Measurements from ENCODE around the gene HTR3B.
A peak's percentile ranks its signal among the peaks of the same experiment; 100 is the strongest.
"Not testable (repeated sequence)": the region's sequence is repeated elsewhere in the genome, so short reads cannot be mapped to it uniquely, and the experiment has no call there.

Gene HTR3B

DNA sequence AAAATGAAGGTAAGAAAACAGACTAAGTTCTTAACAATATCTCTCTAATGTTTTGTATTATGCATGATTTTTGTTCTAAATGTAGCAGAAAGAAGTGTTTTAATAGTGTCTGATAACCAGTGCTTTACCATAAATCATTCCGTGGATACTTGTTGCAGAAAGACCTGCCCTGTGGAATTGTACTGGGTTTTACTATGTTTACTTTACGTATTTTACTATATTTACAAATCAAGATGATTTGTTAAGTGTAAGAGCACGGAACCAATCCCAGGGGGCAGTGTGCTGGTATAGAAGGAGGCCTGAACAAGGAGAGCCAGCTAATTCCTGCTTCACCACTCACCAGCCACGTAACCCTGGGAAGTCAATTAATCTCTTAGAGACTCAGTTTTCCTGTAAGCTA is 1.4 kb downstream of the HTR3B start:
- peak; percentile 3 to 7 for DNase-seq
- TF ChIP-seq POLR2A (IDR thresholded peaks at IDR 0.05; ENCODE audit: low read length) (no peak), GATA1 (IDR thresholded peaks at IDR 0.05; ENCODE audit: low read depth, low read length) (no peak)

DNA sequence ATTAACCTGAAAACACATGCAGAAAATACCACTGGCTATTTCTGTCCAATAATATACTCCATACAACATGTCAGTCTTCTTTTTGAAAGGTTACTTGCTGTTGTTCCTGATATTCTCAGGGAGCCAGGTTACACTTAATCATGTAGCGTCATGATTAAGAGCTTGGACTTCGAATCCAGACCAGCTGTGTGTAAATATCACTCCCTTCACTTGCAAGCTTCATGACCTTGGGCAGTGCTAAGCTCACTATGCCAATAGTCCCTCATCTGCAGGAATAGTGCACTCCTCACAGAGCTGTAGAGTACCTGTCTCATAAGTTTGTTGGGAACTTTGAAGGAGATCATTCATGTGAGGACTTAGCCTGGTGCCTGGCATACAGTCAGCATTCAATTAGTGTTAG is 1.9 kb downstream of the HTR3B start:
- DNase-seq: no peak
- TF ChIP-seq GATA1 (IDR thresholded peaks at IDR 0.05; ENCODE audit: low read depth, low read length): no peak
- no peak for TF ChIP-seq POLR2A (IDR thresholded peaks at IDR 0.05; ENCODE audit: low read length)

DNA sequence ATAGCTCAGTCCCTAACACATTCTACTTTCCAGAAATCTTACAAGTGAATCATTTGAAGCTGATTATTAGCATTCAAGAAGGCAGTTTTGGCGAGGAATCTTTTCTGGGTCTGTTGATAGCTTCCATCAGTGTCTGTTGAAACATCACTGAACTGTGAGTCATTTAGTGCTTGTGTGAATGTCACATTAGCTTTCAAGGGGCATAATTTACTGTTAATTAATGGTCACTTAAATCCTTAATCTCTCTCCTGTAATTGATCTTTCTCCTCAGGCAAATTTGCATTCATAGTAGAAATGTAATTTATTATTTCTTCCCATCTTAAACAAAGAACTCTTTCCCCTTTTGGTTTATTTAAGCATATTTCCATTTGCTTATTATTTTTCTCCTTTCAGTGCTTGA is 2.6 kb downstream of the HTR3B start:
- TF ChIP-seq POLR2A (IDR thresholded peaks at IDR 0.05; ENCODE audit: low read length) (no peak), GATA1 (IDR thresholded peaks at IDR 0.05; ENCODE audit: low read depth, low read length) (no peak)

DNA sequence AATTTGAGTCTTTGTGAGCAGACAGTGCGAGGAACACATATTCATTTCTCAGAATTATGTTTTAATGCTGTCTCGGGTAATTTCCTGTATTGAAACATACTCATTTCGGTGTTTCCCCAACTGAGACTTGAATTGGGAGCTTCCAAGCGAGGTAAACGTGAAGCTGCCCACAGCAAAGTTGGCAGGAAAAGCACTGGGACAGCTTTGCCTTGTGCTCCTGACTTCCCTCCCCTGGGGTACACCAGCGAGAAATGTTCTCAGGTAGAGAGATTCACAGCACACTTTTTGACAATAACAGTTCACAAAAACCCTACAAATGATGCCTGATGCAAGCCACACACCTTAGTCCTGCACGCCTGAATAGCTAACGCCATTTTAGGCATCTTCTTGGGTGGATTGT is 3.1 kb downstream of the HTR3B start:
- no peak for TF ChIP-seq POLR2A (IDR thresholded peaks at IDR 0.05; ENCODE audit: low read length)
- TF ChIP-seq GATA1 (IDR thresholded peaks at IDR 0.05; ENCODE audit: low read depth, low read length): no peak
- DNase-seq: no peak

More for the DNA sequence above, 2.6 kb downstream of the HTR3B start:
- DNase-seq: no peak

DNA sequence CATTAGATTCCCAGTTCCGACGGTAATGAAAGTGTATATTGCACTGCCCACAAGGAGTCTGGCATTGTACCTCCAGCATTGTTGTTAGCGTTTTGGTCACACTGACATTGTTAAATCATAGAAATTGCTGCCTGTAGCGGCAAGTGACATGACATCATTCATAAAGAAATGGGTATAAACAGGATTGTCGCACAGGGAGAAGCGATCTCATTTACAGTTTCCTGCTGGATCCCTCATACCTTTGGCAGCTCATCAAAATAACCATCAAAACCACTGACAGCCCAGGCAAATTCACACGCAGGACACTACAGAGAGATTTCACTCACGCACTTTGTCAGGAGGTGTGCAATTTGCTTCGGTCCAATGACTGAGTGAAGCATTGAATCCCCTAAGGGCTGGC is 3.5 kb downstream of the HTR3B start:
- TF ChIP-seq POLR2A (IDR thresholded peaks at IDR 0.05; ENCODE audit: low read length) (no peak), GATA1 (IDR thresholded peaks at IDR 0.05; ENCODE audit: low read depth, low read length) (no peak)
- DNase-seq: no peak

DNA sequence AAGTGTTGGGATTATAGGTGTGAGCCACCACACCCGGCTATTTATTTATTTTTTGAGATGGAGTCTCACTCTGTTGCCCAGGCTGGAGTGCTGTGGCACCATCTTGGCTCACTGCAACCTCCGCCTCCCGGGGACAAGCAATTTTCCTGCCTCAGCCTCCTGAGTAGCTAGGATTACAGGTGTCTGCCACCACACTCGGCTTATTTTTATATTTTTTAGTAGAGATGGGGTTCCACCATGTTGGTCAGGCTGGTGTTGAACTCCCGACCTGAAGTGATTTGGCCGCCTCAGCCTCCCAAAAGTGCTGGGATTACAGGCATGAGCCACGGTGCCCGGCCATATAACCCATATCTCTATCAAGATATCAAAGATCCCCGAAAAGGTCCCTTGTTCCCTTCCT is 6.9 kb downstream of the HTR3B start:
- not testable (repeated sequence) for DNase-seq

DNA sequence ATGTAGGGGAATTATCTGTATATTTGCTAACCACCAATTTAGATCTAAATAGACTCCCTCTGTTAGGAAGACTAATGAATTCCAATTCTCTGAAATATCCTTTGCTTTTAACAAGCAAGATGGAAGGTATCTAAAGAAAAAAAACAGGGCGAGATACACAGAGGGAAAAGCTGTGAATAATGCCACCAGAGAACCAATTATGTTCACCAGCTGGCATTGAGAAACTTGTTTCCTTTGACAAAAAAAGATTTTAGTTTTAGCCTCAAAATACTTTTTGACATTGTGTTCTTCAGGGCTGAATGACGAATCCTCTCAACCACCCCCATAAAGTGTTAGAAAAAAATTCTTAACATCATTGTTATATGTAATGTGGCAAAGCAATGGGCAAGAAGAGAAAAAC is 19.0 kb downstream of the HTR3B start:
- DNase-seq: no peak
- TF ChIP-seq POLR2A (IDR thresholded peaks at IDR 0.05; ENCODE audit: low read length) (no peak), GATA1 (IDR thresholded peaks at IDR 0.05; ENCODE audit: low read depth, low read length) (no peak)

DNA sequence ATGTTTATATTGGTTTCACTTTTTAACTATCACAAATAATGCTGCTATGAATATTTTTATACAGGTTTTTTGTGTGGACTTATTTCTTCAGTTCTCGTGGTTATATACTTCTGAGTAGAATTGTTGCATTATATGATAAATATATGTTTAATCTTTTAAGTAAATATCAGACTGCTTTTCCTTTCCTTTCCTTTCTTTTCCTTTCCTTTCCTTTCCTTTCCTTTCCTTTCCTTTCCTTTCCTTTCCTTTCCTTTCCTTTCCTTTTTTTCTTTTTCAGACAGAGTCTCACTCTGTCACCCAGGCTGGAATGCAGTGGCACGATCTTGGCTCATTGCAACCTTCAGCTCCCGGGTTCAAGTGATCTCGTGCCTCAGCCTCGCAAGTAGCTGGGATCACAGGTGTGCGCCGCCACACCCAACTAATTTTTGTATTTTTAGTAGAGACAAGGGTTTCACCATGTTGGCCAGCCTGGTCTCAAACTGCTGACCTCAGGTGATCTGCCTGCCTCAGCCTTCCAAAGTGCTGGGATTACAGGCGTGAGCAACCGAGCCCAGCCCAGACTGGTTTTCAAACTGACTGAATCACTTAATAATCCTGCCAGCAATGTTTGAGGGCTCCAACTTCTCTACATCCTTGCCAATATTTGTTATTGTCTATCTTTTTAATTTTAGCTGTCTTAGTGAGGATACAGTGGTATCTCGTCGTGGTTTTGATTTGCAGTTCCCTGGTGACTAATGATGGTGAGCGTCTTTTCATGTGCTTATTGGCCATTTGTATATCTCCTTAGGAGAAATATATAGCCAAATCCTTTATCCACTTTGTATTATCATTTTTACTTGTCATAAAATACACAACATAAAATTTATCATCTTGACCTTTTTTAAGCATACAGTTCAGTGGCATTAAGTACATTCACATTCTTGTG is 21.9 kb downstream of the HTR3B start:
- DNase-seq: no peak
- TF ChIP-seq GATA1 (IDR thresholded peaks at IDR 0.05; ENCODE audit: low read depth, low read length): no peak
- TF ChIP-seq POLR2A (IDR thresholded peaks at IDR 0.05; ENCODE audit: low read length): no peak

DNA sequence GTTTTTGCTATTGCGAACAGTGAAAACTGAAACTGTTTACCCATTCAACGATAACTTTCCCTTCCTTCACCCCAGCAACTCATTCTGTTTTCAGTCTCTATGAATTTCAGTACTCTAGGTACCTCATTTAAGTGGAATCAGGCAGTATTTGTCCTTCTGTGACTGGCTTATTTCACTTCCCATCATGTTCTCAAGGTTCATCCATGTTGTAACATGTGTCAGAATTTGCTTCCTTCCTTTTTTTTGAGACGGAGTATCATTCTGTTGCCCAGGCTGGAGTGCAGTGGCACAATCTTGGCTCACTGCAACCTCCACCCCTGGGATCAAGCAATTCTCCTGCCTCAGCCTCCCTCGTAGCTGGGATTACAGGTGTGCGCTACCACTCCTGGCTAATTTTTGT is 23.7 kb downstream of the HTR3B start:
- TF ChIP-seq POLR2A (IDR thresholded peaks at IDR 0.05; ENCODE audit: low read length): no peak
- TF ChIP-seq GATA1 (IDR thresholded peaks at IDR 0.05; ENCODE audit: low read depth, low read length): no peak
- no peak for DNase-seq

DNA sequence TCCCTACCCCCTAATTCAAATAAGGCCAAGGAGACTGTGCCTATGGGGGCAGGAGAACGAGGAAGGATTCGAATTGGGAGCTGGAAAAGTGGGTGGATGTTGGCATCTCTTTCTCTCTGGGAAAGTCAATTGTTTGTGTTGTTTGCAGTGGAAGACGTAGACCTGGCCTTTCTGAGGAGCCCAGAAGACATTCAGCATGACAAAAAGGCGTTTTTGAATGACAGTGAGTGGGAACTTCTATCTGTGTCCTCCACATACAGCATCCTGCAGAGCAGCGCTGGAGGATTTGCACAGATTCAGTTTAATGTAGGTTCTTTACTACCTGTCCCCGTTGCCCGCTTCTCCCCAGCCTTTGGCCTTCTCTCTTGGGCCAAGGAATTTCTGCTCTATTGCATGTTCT is 28.2 kb downstream of the HTR3B start:
- no peak for TF ChIP-seq GATA1 (IDR thresholded peaks at IDR 0.05; ENCODE audit: low read depth, low read length)
- no peak for TF ChIP-seq POLR2A (IDR thresholded peaks at IDR 0.05; ENCODE audit: low read length)
- DNase-seq: no peak

DNA sequence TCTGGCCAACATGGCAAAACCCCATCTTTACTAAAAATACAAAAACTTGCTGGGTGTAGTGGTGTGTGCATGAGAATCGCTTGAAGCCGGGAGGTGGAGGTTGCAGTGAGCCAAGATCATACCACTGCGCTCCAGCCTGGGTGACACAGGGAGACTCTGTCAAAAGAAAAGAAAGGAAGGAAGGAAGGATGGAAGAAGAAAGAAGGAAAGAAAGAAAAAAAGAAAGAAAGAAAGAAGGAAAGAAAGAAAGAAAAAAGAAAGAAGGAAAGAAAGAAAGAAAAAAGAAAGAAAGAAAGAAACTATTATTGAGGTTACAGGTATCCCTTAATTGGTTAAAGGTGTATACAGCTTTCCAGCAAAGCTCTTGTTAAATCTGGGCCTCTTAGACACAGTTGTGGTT is 29.6 kb downstream of the HTR3B start:
- DNase-seq: not testable (repeated sequence)

DNA sequence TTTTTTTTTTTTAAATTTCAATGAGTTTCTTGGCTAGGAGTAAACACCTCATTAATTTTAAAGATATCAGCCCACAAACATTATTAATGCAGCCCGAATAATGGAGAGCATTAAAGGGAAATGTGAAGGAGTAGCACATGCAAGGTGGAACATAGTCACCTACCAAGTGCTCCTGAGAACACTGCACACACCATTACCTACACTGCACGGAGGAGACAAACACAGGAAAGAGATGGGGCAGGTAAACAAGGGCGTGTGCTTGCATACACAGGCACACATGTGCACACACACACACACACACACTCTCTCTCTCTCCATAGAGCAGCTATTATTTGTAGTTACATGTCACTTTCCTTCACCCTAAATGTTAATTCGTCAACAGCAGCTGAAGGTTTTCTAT is 30.2 kb downstream of the HTR3B start:
- TF ChIP-seq POLR2A (IDR thresholded peaks at IDR 0.05; ENCODE audit: low read length) (no peak), GATA1 (IDR thresholded peaks at IDR 0.05; ENCODE audit: low read depth, low read length) (no peak)
- no peak for DNase-seq

DNA sequence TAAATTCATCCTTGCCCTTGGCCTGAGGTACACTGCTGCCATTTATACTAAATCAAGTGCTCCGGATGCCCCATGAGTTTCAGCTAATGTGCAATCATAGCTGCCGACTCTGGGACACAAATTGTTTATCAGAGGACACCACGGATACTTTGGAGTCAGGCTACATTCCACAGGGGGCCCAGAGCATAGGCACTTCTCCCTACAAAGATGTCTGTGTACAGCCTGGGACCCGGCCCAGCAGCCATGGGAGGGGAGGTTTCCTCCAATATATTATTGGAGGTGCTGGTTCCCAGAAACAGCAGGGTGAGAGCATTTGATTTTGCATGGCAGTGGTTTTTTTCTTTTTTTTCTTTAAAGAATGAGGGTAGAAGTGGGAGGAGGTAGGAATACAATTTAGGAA is 31.3 kb downstream of the HTR3B start:
- no peak for DNase-seq
- TF ChIP-seq GATA1 (IDR thresholded peaks at IDR 0.05; ENCODE audit: low read depth, low read length) (no peak), POLR2A (IDR thresholded peaks at IDR 0.05; ENCODE audit: low read length) (no peak)

DNA sequence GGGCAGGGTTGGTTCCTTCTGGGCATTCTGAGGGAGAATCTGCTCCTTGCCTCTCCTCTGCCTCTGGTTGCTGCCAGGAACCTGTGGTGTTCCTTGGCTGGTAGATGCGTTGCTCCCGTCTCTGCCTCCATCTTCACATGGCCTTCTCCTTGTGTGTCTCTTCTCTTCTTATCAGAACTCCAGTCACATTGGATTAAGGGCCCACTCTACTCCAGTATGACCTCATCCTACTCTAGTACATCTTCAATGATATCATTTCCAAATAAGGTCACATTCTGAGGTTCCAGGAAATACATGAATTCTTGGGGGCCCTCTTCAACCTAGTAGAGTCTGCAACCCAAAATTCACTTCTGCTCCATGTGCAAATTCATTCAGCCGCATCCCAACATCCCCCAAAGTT is 33.3 kb downstream of the HTR3B start:
- no peak for DNase-seq
- TF ChIP-seq POLR2A (IDR thresholded peaks at IDR 0.05; ENCODE audit: low read length) (no peak), GATA1 (IDR thresholded peaks at IDR 0.05; ENCODE audit: low read depth, low read length) (no peak)

DNA sequence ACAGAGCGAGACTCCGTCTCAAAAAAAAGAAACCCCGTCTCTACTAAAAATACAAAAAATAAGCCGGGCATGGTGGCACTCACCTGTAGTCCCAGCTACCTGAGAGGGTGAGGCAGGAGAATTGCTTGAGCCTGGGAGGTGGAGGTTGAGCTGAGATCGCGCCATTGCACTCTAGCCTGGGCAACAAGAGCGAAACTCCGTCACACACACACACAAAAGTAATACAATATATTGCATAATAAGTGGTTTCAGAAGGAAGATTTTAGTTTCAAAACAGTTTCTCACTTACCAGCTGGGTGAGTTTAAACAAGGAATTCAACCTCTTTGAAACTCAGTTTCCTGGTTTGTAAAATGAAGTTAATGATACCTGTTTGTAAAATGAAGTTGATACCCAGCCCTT is 37.7 kb downstream of the HTR3B start:
- DNase-seq: no peak
- TF ChIP-seq GATA1 (IDR thresholded peaks at IDR 0.05; ENCODE audit: low read depth, low read length) (no peak), POLR2A (IDR thresholded peaks at IDR 0.05; ENCODE audit: low read length) (no peak)

DNA sequence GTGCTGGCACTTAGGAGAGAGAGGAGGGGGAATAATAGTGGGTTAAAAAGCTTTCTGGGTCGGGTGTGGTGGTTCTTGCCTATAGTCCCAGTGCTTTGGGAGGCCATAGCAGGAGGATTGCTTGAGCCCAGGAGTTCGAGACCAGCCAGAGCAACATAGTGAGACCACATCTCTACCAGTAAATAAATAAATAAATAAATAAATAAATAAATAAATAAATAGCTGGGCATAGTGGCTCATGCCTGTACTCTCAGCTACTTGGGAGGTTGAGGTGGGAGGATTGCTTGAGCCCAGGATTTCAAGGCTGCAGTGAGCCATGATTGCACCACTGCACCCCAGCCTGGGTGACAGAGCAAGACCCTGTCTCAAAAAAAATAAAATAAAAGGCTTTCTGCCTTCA is 41.6 kb downstream of the HTR3B start:
- not testable (repeated sequence) for DNase-seq

Measured in erythroblast (primary cell).